ENCODE results near the gene ZNF618.

ZNF618 gene

DNA sequence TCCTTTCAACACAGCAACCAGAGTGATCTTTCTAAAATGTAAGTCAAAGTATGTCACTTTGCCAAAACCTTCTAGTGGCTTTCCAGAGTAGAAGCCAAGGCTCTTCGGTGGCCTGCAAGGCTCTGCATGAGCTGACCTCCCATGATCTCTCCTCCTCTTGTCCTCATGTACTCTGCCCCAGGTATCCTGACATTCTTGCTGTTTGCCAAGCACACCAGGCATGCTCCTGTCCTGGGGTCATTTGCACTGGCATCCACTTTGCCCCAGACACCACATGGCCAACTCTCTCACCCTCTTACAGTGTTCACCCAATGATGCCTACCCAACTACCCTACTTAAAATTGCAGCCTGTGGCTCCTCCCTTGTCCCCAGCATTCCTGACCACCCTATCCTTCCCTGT lies 86.3 kb downstream of the ZNF618 start:
- Histone ChIP-seq H3K27ac (no peak overlapping the region), H3K9me3 (no peaks in the 10 kb centered on the region), H3K4me1 (peaks cover 0 to 37% (median 14%) of the 10 kb centered on the region in 4 donors), H3K4me3 (no peak overlapping the region), H3K36me3 (no peaks in the 10 kb centered on the region), H3K27me3 (no peaks in the 10 kb centered on the region)
- intact Hi-C loops (cut with DNase I; ENCODE audit: low total_unique reads): loop anchor here (2.0 kb wide), 1 partner anchor 156 kb away; no protein-coding TSS in a partner anchor
- no peak for DNase-seq
- TF ChIP-seq, protein P1, sequence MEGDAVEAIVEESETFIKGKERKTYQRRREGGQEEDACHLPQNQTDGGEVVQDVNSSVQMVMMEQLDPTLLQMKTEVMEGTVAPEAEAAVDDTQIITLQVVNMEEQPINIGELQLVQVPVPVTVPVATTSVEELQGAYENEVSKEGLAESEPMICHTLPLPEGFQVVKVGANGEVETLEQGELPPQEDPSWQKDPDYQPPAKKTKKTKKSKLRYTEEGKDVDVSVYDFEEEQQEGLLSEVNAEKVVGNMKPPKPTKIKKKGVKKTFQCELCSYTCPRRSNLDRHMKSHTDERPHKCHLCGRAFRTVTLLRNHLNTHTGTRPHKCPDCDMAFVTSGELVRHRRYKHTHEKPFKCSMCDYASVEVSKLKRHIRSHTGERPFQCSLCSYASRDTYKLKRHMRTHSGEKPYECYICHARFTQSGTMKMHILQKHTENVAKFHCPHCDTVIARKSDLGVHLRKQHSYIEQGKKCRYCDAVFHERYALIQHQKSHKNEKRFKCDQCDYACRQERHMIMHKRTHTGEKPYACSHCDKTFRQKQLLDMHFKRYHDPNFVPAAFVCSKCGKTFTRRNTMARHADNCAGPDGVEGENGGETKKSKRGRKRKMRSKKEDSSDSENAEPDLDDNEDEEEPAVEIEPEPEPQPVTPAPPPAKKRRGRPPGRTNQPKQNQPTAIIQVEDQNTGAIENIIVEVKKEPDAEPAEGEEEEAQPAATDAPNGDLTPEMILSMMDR (IDR thresholded peaks at IDR 0.05): no peak

- Histone ChIP-seq H3K27me3 (no peaks in the 10 kb centered on the region), H3K4me3 (no peak overlapping the region), H3K4me1 (peaks cover 0 to 31% (median 7%) of the 10 kb centered on the region in 4 donors), H3K36me3 (no peaks in the 10 kb centered on the region), H3K9me3 (no peaks in the 10 kb centered on the region), H3K27ac (no peak overlapping the region)
- intact Hi-C loops (cut with DNase I; ENCODE audit: low total_unique reads): loop anchor here (2.0 kb wide), 1 partner anchor 156 kb away; no protein-coding TSS in a partner anchor
- TF ChIP-seq, protein P1 (IDR thresholded peaks at IDR 0.05): peak; percentile 52 to 55
- DNase-seq: no peak
Observed at GRCh38 chr9:113963017-113963620, 87.0 kb downstream of the ZNF618 start.

DNA sequence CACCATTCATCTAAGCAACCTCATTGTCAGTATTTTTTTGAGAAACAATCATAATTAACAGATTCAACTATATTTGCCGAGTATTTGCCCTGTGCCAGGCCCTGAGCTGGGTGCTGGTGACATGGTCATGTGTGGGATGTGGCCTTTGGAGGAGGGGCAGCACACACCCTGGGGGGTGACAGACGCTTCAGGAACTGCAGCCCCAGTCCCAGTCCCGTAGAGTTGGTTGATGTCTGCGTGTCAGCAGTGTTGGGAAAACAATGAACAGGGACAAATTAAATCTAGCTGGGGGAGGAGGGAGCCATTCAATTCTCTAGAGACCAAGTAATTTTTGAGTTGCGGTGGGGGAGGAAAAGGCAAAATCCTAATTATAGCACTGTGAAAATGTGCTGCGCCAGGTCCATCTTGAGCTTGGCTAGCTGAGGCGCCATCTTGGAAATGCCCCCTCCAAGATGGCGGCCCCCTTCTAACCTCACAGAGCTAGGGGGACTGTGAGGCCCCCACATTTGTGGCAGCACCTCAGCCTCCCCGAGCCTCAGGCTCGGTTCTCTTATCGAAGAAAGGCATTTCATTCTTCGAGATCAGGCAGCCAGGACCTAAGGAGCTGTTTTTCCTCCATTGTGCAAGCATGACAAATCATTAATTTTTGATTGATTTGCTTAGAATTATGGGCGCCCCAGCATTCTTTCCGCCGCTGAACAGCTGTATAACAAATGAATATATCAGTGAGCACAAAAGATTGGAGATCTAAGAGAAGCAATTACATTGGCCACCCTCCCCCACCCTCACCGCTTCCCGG lies 87.8 kb downstream of the ZNF618 start:
- H3K4me1 ChIP-seq: peaks cover 0 to 32% (median 1%) of the 10 kb centered on the region in 4 donors
- intact Hi-C loops (cut with DNase I; ENCODE audit: low total_unique reads): loop anchor here (2.0 kb wide), 1 partner anchor 157 kb away; no protein-coding TSS in a partner anchor
- H3K4me3 ChIP-seq: no peak overlapping the region
- H3K36me3 ChIP-seq: no peaks in the 10 kb centered on the region
- H3K27ac ChIP-seq: no peak overlapping the region
- TF ChIP-seq, protein P1 (IDR thresholded peaks at IDR 0.05): no peak
- no peaks in the 10 kb centered on the region for H3K9me3 ChIP-seq
- H3K27me3 ChIP-seq: no peaks in the 10 kb centered on the region
- no peak for DNase-seq

- intact Hi-C loops (cut with DNase I; ENCODE audit: low total_unique reads): no loop called here
- peaks cover 0 to 3% (median 0%) of the 10 kb centered on the region in 3 donors for H3K36me3 ChIP-seq
Observed at GRCh38 chr9:113964495-113965170, 88.5 kb downstream of the ZNF618 start.

DNA sequence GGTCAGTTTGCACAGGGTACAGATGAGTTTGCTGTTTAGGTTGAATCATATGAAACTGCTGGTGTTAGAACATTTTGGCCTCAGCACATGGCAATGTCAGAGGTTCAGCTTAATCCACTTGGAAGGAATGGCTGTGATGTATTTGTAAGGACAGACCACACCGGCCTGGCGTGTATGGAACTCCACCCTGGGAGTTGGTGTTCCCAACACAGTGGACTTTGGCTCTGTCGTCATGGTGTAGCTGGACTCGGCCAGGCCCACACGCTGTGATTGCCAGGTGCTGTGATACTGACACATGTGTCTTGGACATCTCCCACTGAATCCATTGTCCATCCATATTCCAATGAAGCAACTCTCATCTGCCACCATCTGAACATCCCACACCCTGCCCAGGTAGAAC lies 90.3 kb downstream of the ZNF618 start:
- Histone ChIP-seq H3K4me3 (no peak overlapping the region), H3K4me1 (peaks cover 0 to 32% (median 2%) of the 10 kb centered on the region in 4 donors), H3K36me3 (peaks cover 0 to 8% (median 0%) of the 10 kb centered on the region in 3 donors), H3K9me3 (no peaks in the 10 kb centered on the region), H3K27me3 (no peaks in the 10 kb centered on the region), H3K27ac (no peak overlapping the region)
- intact Hi-C loops (cut with DNase I; ENCODE audit: low total_unique reads): no loop called here
- no peak for DNase-seq
- TF ChIP-seq, protein P1 (IDR thresholded peaks at IDR 0.05): no peak

More at GRCh38 chr9:113964495-113965170, 88.5 kb downstream of the ZNF618 start:
- Histone ChIP-seq H3K27ac (no peak overlapping the region), H3K4me3 (no peak overlapping the region), H3K4me1 (peaks cover 0 to 32% (median 2%) of the 10 kb centered on the region in 4 donors), H3K27me3 (no peaks in the 10 kb centered on the region), H3K9me3 (no peaks in the 10 kb centered on the region)
- DNase-seq: no peak
- TF ChIP-seq, protein P1 (IDR thresholded peaks at IDR 0.05): no peak

All from tibial artery (tissue), 4 donors.